Gastrocnemius medialis (tissue), 4 donors: ENCODE data around the gene KCNA5.

Experiments used
- CTCF ChIP-seq, 5 experiments: fragments of 450-650 bp in 3 of 5; fragments of 200-600 bp in 2 of 5; sonication (generic) in 2 of 5; IDR thresholded peaks in 4 of 5; conservative IDR thresholded peaks in 1 of 5; 1 replicate in 4 of 5; 2 replicates in 1 of 5; pipeline ENCODE4 v1.5.1; 2016 to 2019; ENCODE audit warnings: antibody characterized with exemption in 5 of 5, mild to moderate bottlenecking in 3 of 5, moderate library complexity in 3 of 5
- POLR2A ChIP-seq, 2 donors: fragments of 450-650 bp; IDR thresholded peaks; one replicate each; pipeline ENCODE4 v1.6.1; 2017; ENCODE audit warnings: antibody characterized with exemption in 2 of 2, mild to moderate bottlenecking in 2 of 2, moderate library complexity in 2 of 2

- no peak for TF ChIP-seq CTCF (IDR thresholded peaks at IDR 0.05 in 4 of 5, conservative IDR thresholded peaks at IDR 0.05 in 1 of 5)
- TF ChIP-seq POLR2A (IDR thresholded peaks at IDR 0.05): no peak
Measured at GRCh38 chr12:5070090-5070489, 26.4 kb downstream of the KCNA5 start.
